GM15510 (cell line): ENCODE data around the gene PLA2G15.

ENCODE experiments used
- POLR2A ChIP-seq: IDR thresholded peaks from 3 replicates; pipeline ENCODE4 v1.6.1; 2011; ENCODE audit warnings: borderline replicate concordance; ENCODE audit not compliant: insufficient read length; ENCODE audit errors: extremely low read depth

The PLA2G15 gene

DNA sequence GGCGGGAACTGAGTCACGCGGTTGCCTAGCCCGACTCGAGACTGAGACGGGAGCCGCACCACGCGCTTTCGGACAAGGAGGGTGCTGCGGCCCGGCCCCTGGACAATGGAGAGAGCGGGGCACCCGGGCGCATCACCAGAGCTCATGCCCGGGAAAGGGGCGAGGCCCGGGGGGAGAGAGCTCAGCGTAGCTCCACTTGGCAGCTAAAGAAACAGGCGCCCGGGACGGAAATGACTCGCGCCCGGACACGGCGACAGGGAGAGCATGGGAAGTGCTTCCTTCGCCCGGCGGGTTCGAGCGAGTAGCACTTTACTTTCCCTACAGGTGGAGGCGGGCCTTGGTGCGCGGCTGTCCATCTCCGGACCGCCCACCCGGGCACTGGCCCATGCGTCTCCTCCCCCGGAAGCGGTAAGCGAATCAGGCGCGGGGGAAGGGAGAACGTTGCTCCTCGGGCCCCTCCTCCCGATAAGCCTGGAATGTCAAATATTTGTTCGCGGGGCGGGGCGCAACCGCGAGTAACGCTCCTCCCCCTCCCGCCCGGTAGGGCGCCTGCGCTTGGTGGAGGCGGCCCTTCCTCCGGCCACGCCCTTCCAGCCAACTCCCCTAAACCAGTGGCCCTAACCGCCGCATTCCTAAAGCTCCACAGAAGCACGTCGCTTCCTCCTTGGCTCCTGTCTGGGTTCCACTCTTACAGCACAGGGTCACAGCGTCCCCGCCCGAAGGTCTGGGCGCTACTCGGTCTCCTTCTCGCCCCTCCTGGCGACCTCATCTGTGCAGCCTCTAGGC lies 7.7 kb upstream of the PLA2G15 start:
- peak; percentile 68 for TF ChIP-seq POLR2A

DNA sequence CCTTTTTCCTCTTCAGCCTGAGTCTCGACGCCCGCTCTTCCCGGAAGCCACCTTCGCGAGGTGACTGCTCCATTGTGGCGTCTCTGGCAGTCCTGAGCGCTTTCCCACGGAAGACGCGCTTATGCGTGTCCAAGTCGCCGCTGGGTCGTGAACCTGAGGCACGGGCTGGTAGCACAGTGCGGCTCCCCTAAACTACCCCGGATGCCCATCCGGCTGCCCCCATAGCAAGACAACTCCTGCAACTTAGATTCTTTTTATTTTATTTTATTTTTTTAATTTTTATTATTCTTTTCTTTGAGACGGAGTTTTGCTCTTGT lies 7.2 kb upstream of the PLA2G15 start:
- no peak for TF ChIP-seq POLR2A

DNA sequence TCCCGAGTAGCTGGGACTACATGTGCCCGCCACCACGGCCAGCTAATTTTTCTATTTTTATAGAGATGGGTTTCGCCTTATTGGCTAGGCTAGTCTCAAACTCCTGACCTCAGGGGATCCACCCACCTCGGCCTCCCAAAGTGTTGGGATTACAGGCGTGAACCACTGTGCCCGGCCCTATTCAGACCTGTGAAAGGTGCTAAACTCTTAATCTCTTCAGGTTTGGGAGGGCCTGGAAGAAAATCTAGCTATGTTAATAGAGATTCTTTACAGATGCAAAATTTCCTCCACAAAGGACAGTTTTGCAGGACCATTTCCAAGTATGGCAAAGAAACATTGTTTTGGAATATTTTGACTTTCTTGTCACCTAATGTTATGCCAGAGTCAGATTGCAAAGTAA lies 3.1 kb upstream of the PLA2G15 start:
- TF ChIP-seq POLR2A: no peak

DNA sequence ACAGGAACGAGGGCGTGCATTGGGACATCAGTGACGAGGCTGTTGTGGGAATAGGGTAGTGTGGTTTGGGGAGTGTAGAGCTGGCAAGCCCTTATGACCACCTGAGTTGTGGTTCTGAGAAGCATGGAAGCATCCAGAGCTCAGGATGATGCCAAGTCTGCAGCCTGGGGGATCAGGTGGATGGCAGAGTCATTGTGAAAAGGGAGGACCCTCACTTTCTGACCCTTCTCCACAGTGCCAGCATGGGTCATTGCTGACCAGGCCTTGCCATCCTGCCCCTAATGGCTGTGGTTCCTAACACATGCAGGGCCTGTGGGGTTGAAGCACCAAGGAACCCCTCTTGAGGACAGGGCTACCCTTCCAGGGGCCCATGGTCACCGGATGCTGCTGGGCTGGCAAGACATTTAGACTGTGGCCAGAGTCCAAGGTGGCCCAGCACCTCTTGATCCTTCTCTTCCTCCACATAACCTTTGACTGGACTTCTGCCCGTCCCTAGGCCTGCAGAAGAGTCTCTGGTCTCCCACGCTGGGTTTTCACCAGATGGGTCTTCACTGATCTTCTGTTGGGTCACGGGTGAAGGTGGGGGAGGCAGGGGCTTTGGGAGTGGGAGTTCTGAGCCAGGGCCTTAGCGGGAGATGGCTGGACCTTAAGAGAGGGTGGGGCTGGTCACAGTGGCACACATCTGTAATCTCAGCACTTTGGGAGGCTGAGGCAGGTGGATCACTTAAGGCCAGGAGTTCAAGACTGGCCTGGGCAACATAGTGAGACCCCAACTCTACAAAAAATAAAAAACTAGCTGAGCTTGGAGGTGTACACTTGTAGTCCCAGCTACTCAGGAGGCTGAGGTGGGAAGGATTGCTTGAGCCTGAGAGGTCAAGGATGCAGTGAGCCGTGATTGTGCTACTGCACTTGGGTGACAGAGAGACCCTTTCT lies 2.0 kb upstream of the PLA2G15 start:
- no peak for TF ChIP-seq POLR2A

DNA sequence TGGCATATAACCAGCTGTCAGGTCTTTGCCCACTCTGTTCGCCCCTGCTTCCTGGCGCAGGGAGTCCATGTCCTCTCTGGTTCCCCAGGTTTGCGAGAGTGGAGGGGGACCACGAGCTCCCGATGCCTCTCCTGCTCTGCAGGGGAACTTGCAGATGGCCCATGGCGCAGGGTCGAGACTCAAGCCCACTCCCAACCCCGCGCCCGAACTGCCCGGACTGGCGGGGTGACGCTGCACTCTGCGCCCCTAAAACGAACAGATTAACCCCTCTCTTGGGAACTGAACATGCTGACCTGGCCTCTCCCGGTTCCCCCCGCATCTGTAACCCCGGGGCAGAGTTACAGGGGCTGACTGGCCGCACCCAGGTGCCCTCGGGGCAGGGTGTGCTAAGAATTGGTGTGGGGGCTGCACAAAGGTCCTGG lies 681 bp upstream of the PLA2G15 start:
- TF ChIP-seq POLR2A: no peak

DNA sequence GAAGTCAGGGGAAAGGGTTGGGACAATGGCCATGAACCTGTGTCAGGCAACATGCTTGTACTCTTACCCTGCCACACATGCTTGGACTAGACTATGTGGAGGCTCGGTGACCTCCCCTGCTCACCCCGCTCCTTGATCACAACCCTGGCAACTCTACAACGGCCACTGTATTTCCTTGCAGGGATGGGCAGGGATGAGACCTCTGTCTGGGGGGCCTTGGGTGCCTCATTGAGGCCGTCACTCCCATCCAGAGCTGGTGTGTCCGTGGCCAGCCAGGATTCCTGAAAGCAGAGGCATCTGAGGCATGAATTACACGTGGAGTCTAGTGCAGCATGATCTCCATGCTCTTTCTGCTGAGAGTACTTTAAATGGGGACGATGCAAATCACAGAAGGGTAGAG lies 948 bp downstream of the PLA2G15 start:
- TF ChIP-seq POLR2A: no peak

DNA sequence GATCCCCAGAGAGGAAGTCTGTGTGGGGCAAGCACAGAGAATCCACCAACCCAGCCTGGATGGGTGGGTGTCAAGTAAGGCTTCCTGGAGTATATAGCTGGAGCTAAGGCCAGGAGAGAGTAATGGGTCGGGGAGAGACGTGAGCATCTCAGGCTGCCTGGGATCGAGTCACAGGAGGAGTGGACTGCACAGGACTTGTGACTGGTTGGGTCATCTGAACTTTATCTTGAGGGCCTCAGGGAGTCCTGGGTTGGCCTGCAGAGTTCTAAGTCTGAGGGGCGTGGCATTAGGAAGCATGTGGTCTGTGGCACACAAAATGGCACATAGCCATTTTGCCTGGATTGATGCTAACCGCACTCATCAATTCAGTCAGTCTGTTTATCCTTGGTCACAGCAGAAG lies 1.5 kb downstream of the PLA2G15 start:
- TF ChIP-seq POLR2A: no peak

DNA sequence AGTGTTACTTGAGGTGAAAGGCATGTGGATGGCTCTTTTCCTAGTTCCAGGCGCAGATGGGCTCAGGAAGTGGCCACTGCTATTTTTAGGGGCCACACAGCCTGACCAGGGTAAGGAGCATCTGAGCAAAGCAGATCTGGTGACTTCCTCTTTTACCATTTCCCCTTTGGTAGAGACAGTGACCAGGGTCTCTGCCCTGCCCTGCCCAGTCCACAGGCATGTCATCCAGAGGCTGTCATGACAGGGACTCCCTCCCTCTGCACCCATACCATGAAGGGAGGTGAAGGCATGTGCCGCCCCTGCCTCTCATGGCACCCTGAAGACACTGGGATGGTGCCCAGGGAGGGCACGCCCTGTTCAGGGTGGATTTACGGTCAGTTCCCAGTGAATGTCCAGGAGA lies 2.2 kb downstream of the PLA2G15 start:
- no peak for TF ChIP-seq POLR2A

DNA sequence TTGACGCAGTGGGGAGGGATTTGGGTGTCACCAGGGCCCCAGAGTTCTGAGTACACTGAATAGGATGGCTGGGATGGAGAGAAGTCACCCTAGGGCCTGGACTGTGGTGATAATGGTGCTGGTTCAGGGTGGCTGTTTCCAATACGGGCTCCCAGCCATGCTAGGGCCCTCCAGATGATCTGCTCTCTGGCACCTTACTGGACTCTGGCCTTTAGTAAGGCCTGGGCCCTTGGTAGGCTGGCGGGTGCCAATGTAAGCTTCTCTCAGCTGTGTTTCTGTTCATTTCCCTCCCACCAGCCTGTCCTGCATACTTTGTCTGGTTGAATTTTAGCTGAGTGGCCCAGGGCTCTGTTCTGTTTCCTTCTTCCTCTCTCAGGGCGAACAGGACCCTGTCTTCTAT lies 2.8 kb downstream of the PLA2G15 start:
- TF ChIP-seq POLR2A: no peak

DNA sequence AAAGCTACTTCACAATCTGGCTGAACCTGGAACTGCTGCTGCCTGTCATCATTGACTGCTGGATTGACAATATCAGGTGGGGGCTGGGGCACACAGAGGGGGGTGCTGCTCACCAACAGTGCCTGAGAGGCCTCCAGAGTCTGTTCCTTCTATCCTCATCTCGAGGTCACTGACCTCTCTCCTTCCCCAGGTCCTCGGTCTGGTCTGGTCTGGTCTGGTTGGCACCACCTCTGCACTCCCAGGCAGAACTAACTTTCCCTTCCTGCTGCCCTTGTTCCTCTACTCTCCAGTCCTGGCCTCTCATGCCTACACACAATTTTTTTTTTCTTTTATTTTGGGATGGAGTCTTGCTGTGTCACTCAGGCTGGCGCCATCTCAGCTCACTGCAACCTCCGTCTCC lies 4.2 kb downstream of the PLA2G15 start:
- TF ChIP-seq POLR2A: no peak

DNA sequence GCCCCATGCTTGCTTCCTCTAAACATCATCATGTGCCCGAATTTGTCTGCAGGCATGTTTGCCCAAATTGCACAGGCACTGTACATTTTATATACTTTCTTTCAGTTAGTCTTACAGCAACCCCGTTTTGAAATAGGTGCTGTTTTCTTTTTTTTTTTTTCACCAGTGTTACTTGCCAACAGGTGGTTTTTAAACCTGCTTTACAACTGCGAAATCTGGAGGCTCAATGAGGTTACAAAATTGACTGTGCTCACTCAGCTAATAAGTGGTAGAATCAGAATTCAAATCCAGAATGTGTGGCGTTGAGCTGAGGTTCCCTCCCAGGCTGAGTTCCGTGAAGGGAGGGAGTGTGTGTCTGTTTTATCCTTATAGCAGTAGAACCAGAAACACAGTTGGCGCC lies 5.8 kb downstream of the PLA2G15 start:
- no peak for TF ChIP-seq POLR2A

DNA sequence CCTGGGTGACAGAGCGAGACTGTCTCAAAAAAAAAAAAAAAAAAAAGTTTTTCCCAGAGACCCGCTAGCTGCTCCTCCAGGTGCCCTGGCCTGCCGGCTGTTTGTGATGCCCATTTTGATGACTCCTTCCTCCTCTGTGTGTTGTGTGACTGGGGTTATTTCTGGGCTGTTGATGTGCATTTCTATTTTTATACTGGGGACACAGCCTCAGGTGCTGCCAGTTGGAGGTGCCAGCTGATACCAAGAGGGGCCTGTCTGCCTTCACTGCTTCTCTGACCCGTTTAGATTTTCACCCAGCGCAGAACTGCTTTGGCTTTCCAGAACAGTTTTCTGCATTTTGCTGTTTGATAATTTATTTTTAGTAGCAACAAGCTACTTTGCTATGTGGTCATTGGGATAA lies 6.7 kb downstream of the PLA2G15 start:
- TF ChIP-seq POLR2A: no peak

DNA sequence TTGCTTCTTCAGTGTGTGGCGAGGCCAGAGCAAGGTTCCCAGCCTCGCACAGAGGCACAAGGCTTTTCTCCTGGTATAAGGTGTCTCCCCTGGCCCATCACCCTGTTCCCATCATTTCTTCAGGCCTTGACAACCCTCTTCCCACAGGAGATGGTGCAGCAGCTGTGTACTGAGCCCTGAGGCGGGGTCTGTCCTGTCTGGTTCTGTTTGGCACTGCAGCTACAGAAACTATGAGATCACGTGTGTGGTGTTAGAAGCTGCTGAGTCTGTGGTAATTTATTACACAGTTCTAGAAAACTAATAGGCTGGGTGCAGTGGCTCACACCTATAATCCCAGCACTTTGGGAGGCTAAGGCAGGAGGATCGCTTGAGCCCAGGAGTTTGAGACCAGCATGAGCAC lies 7.2 kb downstream of the PLA2G15 start:
- no peak for TF ChIP-seq POLR2A

DNA sequence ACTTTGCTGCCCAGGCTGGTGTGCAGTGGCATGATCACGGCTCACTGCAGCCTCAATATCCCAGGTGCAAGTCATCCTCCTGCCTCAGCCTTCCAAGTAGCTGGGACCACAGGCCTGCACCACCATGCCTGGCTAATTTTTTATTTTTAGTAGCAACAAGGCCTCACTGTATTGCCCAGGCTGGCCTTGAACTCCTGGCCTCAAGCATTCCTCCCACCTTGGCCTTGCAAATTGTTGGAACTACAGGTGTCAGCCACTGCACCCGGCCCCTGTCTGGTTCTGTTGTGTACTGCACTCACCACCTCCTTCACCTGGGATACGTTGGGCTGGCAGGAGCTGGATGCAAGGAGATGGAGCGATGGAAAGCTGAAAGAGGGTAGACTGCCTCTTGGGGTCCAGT lies 8.5 kb downstream of the PLA2G15 start:
- TF ChIP-seq POLR2A: no peak

DNA sequence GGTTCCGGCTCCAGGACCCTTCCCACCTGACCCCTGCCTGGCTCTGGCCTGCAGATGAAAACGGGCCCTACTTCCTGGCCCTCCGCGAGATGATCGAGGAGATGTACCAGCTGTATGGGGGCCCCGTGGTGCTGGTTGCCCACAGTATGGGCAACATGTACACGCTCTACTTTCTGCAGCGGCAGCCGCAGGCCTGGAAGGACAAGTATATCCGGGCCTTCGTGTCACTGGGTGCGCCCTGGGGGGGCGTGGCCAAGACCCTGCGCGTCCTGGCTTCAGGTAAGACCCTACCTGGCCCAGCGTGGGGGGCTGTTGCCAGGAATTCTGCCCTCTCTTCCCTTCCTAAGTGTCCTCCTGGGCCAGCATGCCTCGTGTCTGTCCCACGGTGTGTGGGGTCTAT lies 10.5 kb downstream of the PLA2G15 start:
- no peak for TF ChIP-seq POLR2A
